ENCODE measurements around the gene RAD23B. TPM values are rescaled to one million over a fixed set of nuclear protein-coding genes. Genes with fewer than 3 reads are reported as not detected.
"Not testable (repeated sequence)": the region's sequence is repeated elsewhere in the genome, so short reads cannot be mapped to it uniquely, and the experiment has no call there.

Gene RAD23B
- polyA plus RNA-seq (ENCODE audit: insufficient read length in 10 of 10): 100 to 1,000 TPM; 111 to 163 (median 125) TPM
- long read RNA-seq, donor 1, full-length matches to known transcripts: 26 of 91 reads
- long read RNA-seq, donor 1, partial matches to known transcripts: 65 of 91 reads
- long read RNA-seq, donor 1, other reads (novel, unspliced or antisense): 0 of 91 reads
- long read RNA-seq, donor 2, full-length matches to known transcripts: 21 of 94 reads
- long read RNA-seq, donor 2, partial matches to known transcripts: 73 of 94 reads
- long read RNA-seq, donor 2, other reads (novel, unspliced or antisense): 0 of 94 reads
- long read RNA-seq, donor 3: 0 reads
- long read RNA-seq, donor 4, full-length matches to known transcripts: 12 of 72 reads
- long read RNA-seq, donor 4, partial matches to known transcripts: 60 of 72 reads
- long read RNA-seq, donor 4, other reads (novel, unspliced or antisense): 0 of 72 reads
- long read RNA-seq, donor 5, full-length matches to known transcripts: 19 of 159 reads
- long read RNA-seq, donor 5, partial matches to known transcripts: 140 of 159 reads
- long read RNA-seq, donor 5, other reads (novel, unspliced or antisense): 0 of 159 reads
- long read RNA-seq, donor 6, full-length matches to known transcripts: 28 of 100 reads
- long read RNA-seq, donor 6, partial matches to known transcripts: 72 of 100 reads
- long read RNA-seq, donor 6, other reads (novel, unspliced or antisense): 0 of 100 reads
- long read RNA-seq, donor 7, full-length matches to known transcripts: 11 of 63 reads
- long read RNA-seq, donor 7, partial matches to known transcripts: 52 of 63 reads
- long read RNA-seq, donor 7, other reads (novel, unspliced or antisense): 0 of 63 reads
- long read RNA-seq, donor 8, full-length matches to known transcripts: 13 of 43 reads
- long read RNA-seq, donor 8, partial matches to known transcripts: 30 of 43 reads
- long read RNA-seq, donor 8, other reads (novel, unspliced or antisense): 0 of 43 reads
- long read RNA-seq, donor 9, full-length matches to known transcripts: 2 of 11 reads
- long read RNA-seq, donor 9, partial matches to known transcripts: 9 of 11 reads
- long read RNA-seq, donor 9, other reads (novel, unspliced or antisense): 0 of 11 reads

DNA sequence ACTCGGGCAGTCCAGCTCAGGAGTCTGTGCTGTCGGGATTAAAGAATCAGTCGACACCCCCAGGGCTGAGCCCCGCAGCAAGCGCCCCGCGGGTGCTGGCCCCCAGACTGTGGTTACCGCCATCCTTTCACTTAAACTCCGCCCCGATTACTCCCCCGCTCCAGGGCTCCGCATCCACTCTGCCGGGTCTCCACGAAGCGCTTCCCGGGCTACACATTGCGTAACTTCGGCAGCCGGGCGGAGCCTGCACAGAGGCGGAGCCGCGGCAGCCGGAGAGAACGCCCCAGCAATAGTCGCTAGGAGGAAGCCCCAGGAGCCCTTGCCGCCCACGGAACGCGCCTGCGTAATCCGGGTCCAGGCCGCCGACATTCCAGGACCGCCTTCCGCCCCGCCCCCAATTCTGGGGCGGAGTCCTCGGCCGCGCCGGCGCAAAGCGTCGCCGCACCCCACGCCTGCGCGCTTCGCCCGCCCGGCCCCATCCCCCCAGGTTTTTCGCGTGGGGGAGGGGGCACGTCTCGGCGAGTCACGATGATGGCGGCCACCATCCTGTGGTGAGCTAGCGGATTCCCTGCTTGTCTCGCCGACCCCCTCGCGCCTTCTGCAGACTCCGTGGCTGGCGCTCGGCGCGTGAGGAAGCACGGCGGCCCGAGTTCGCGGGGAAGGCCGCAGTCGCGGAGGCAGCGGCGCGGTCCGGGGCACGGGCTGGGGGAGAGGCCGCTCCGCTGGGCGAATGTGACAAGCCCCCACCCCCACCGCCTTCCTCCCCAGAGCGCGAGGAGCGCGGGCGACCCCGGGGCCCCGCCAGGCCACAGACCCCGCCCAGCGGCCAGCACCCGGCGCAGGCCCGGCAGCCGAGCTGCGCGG lies at the start of gene RAD23B:
RAD23B (plus strand) TSS at position 521 of the 864 bp plus-strand sequence. CDS start 351 bp downstream, outside the sequence.
- DNase-seq: peak; percentile 99 to 100 (median 99)

DNA sequence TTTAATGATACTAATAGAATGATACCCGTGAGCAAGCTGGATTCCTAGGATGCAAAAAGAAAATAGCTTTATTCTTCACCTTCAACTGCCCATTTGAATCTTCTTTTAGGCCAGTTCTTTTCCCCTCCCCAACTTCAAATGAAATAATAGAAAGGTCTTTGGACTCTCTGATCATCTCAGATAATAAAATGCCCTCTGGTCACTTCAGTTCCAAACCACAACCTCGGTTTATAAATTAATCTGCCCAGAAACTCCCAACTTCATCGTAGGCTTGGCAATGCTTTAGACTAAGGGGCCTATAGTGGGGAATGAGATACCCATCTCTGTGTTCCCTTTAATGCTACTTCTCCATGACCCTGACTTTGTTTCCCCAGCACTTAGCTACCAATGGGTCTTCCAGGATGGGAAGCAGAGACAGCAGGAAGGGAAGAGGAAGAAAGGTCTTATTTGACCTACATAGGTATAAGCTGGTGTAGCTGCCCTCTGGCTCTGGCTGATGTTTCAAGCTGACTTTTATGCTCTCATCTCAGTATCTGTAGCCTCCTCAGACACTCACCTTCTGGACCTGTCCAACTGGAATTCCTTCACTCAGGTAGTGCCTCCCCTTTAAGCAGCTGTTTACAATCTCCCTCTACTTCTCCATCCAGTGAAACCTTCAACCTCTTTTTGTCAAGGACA lies 47.2 kb upstream of the RAD23B start:
- no peak for DNase-seq

DNA sequence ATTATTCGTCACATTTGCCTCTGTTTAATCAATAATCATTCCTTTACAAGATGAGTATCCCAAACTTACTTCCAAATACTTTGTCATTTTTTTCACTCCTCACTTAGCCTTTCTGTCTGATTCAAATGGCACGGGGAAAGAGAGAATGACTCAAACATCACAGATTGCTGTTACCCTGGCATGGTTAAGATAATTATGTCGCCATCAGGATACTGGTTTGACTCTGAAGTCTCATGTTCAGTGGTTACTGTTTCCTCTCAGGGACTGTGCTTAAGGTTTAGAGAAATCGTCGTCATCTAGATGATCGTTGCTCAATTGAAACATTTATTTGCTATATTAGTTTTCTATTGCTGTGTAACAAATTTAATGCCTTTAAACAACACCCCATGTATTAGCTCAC lies 45.2 kb upstream of the RAD23B start:
- DNase-seq: no peak

DNA sequence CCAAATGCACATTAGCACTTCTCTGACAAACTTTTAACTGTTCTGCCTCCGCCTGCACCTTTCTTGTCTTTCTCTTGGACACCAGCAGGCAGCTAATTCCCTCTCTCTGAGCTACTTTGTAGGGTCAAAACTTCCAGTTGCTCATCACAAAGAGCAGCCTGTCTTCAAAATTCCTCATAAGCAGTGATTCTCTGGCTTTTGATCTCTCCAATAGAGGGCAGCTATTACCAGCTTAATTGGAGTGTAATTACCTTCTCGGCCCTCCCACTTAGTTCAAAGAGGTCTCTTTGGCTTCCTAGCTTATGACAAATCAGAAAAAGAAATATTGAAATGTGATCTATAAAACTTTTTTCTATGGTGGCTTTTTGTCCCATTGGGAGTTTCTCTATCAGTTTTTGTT lies 43.6 kb upstream of the RAD23B start:
- DNase-seq: no peak

DNA sequence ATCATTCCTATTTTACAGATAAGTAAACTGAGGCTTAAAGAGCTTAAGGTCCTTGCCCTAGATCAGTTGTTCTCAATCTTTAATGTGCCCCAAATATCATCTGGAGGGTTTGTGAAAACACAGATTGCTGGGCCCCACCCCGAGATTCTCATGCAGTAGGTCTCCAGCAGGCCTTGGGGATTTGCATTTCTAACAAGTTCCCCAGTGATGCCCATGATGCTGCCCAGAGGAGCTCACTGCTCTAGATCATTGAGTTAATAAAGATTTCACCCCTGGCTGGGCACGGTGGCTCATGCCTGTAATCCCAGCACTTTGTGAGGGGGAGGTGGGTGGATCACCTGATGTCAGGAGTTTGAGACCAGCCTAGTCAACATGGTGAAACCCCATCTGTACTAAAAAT lies 42.8 kb upstream of the RAD23B start:
- DNase-seq: no peak

DNA sequence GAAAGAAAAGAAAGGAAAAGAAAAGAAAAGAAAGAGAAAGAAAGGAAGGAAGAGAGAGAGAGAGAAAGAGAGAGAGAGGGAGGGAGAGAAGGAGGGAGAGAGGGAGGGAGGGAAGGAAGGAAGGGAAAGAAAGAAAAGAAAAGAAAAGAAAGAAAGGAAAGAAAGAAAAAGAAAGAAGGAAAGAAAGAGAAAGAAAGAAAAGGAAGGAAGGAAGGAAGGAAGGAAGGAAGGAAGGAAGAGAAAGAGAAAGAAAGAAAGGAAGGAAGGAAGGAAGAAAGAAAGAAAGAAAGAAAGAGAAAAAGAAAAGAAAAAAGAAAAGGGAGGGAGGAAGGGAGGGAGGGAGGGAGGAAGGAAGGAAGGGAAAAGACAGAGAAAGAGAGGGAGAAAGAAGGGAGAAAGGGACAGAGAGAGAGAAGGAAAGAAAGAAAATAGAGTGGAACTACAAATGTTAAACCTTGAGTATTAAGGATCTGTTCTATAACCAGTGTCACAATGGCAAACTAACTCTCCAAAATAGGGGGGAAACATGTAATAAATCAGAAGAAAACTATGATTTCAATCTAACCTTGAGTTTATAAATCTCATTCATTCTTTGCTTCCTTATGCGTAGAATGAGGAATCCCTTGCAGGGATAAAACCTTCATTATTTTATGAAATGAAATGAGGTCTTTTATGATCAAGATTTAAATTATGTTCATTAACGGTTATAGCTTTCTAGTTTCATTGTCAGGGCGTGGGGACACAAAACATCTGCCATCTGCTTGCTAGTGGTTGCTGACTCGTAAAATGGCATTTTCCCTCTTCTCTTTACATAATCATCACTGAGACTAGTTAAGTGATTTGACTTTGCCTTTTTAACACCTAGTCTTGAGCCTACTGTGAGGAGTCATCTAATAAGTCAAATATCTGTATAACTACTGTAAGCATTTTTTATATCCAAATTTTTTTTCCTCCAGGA lies 40.7 kb upstream of the RAD23B start:
- DNase-seq: no peak

DNA sequence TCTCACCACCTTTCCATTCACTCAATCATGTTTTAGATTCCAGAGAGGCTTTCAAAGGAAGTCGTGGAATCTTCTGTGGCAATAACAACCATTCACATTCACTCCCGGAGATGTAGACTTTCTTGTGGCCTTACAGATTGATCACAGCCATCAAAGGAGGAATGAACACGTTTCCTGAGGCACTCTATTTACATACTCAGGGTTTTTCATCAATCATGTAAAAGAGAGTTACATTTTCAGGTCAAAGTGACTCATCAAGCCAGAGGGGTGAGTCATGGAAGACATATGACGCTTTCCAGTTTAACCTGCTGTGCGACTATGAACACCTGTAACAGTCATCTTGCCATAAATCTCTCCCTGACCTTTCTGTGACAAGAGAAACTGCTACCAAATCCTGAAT lies 39.3 kb upstream of the RAD23B start:
- DNase-seq: peak in 1 of 3 donors; percentile 48

DNA sequence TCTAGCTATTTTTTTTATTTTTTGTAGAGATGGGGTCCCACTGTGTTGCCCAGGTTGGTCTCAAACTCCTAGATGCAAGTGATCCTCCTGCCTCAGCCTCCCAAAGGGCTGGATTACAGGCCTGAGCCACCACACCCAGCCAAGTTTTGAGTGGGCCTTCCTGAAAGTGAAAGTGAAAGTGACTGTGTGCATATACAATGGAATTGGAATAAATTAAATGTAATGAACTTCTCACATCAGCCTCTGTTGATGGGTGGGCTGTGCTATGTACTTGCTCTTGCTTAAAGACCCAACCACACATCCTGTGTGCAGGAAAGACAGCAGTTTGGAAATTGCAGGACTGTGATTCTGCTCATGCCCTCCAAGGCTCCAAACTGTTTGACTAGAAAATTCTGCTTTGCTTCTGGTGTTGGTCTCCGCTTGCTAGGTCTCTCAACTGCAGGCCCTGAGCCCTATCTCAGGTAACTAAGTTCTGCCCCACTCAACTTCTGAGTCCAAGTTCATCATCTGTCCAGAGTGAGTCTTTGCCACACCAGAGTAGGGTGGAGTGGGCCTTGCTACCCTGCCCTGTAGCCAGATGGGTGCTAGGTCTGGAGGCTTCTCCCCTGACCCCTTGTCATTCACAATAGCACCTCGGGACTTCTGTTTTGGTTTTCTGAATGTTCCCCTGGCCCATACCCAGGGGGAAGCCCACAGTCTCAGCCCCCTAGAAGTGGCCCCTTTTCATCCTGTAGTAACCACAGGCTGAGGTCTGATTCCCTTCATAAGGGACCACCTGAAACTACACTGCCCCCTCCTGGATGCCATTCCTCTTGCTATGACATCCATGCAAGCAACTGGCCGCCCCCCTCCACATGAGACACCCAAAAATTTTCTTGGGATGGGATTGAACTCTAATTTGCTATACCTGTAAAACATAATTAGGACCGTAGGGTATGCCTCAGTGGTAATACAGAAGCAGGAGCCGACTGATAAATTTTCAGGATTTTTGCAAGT lies 36.5 kb upstream of the RAD23B start:
- no peak for DNase-seq

DNA sequence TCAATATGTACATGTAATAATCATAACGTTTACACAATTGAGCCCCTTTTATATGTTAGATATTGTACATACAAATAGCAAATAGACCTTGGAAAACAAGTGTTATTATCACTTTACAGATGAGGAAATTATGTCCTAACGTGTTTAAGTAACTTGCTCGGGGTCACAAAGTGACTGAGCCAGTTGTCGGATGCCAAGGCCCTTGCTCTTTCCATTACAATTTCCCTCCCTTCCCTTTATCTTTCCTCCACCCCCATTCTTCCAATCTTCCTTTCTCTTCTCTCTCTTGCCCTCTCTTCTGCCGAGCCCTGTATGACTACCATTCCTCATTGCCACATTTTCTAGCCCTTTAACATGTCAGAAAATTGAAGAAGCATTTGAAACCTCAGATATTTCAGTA lies 34.4 kb upstream of the RAD23B start:
- no peak for DNase-seq

DNA sequence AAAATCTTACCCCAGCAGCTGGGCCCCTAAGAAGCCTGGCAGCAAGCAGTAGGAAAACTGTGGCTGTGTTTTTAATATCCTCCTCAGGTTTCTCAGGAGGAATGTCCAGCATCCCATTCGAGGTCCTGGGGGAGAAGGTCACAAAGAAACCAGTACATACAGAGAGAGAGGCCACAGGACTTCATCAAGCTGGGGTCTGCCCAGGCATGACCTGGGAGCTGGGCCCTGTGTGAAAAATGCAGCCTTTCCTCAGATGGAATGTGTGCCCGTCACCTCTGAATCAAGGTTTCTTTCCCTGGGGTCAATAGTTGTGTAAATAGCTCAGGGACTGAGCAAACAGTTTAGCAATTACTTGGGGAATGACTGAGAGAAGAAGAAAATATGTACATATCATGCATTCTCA lies 33.9 kb upstream of the RAD23B start:
- peak; percentile 29 to 58 (median 34) for DNase-seq

DNA sequence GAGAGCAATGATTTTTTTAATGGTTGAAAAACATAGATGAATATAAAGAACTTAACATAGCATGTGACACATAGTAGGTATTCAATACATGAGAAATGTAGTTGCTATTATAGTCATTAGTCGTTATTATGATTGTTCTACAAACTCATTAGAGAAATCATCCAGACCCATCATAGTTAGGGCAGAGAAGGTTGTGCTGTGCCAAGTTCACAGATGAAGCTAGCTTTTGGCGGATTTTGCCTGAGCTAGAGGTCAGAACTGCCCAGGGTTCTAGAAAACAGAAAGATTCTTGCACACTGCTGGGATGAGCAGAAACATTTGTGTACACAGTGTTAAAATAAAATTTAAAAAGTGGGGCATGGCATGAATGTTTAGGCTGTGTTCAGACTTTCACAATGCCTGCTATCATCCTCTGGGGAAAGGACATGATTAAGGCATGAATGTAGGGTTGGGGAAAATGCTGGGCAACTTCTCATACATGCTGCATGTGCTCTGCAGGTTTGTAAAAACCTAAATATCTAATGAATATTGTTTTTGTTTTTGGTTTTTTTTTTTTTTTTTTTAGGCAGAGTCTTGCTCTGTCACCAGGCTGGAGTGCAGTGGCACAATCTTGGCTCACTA lies 33.3 kb upstream of the RAD23B start:
- DNase-seq: no peak

DNA sequence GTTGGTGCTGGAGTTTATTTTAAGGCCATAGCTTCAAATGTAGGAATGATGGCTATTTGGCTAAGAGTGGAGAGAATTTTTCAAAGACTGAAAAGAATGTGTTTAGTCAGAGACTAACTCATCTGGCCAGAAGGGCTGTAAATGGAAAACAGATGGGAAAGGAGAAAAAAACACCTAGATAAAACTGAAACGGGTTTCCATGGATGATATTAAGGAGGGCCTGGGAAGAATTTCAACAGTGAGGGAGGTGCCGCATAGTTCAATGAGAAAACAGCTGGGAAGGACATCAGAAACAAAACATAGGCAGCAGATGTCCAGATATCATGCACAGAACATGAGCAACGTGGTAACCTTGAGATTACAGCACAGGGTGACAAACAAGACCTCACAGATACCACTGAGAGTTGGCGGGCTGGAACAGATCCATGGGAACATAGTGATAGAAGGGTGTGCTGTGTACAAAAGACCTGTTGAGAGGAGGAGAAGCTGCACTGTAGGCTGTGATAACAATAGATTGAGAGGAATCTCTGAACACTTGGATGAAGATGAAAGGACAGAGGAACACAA lies 31.2 kb upstream of the RAD23B start:
- DNase-seq: peak; percentile 85 to 93 (median 89)

DNA sequence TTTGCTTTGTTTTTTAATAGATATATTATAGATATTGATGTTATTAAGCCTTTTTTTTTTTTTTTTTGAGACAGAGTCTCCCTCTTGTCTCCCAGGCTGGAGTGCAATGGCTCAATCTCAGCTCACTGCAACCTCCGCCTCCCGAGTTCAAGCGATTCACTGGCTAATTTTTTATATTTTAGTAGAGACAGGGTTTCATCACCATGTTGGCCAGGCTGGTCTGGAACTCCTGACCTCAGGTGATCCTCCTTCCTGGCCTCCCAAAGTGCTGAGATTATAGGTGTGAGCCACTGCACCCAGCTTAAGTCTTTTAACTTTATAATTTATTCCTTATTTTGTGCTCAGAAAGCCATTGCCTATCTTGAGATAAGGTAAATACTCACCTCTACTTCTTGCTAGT lies 24.2 kb upstream of the RAD23B start:
- no peak for DNase-seq

DNA sequence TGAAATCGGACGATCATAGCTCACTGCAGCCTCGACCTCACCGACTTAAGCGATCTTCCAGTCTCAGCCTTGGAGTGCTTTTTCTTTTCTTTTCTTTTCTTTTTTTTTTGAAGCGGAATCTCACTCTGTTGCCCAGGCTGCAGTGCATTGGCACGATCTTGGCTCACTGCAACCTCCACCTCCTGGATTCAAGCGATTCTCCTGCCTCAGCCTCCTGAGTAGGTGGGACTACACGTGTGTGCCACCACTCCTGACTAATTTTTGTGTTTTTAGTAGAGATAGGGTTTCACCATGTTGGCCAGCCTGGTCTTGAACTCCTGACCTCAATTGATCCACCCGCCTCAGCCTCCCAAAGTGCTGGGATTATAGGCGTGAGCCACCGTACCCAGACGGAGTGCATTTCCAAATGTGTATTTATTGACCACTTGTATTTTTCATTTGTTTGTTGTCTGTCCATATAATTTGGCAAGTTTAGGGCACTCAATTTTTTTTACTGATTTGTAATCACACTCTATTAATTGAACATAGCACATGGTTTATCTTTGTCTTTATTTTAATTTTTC lies 23.2 kb upstream of the RAD23B start:
- DNase-seq: not testable (repeated sequence)

DNA sequence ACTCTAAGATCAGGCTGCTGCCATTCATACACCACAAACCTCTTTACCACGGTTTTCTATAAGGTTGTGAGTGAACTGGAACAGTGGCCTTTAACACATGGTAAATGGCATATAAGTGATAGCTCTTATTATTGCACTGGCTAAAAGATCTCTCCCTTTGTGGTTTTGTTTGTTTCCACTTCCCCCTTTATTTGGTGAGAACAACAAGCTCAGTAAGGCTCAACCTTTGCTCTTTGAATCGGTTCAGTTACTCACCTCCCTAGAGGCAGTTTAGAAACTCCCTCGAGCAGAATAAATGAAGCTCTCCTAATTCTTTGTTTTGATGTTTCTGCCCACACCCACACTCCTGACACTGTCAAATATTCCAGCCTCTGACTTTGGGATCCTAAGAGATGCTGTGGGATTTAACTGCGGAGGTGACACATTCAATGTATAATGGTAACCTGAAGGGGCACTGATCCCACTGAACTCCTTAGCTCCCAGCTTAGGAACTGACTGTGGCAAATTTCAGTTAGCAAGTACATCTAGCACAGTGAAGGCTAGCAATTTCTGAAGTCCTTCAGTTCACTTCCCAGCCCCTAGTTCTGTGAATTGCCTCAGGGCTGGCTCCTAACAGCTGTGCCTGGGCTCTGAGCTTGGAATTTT lies 22.5 kb upstream of the RAD23B start:
- DNase-seq: no peak

DNA sequence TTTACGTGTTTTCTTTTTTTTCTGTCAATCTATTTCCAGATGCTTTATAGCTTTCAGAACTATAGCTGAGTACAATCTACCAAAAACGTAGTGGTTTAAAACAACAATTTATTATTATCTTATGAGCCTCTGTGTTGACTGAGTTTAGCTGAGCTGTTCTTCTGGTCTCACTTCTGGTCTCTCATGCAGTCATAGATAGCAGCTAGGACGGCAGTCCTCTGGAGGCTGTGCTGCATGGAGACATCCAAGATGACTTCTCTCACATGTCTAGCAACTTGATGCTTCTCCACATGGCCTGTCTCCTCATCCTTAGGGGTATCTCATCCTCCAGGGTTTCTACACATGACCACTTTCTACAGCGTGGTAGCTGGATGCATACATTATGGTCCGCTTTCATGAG lies 22.0 kb upstream of the RAD23B start:
- no peak for DNase-seq
